ENCODE results near the gene EEFSEC.

EEFSEC gene

DNA sequence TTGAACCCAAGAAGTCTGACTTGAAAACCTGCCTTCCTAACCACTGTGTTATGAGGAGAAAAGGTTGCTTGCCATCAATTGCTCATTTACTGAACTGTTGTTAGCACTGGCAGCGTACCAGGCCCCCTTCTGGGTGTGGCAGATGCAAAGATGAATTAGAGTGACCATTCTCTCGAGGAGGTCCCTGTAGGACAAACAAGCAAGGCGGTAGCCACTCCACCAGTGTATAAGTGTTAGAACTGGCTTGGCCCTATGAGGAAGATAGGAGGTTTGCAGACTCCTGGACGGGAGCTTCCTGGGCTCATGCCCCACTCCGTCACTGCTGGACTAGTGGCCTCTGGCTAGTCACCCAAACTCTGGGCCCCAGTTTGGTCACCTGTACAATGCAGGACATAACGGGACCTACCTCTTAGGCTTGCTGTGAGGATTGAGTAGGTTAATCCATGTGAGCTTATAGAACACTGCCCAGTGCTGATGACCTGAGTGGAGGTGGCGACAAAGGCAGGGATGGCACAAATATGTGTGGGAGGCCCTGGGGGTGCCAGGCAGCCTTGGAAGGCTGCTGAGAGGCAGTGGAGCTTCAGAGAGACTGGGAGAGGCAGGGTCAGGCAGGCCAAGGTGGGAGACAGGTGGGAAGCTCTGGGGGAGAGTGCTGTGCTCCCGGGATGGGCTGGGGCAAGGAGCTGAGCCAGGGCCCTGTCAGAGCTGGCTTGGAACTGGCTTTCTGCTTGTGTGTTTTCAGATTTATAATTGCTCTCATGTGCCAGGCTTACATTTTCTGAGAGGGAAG, 167.5 kb downstream of the EEFSEC start:
- no peak overlapping the region for H3K4me3 ChIP-seq (replicated peaks; ENCODE audit: low read depth, low read length)
- TF ChIP-seq CTCF (IDR thresholded peaks at IDR 0.05; ENCODE audit: insufficient read depth, low read length, poor library complexity, severe bottlenecking): no peak
- peaks cover 2% of the 10 kb centered on the region for H3K36me3 ChIP-seq (ENCODE audit: control insufficient read depth, insufficient read depth, low read length)
- DNase-seq (ENCODE audit: extremely low read depth, insufficient read length): no peak
- H3K27me3 ChIP-seq (replicated peaks; ENCODE audit: control insufficient read depth, insufficient read depth, low read length): no peaks in the 10 kb centered on the region

GRCh38 chr3:128321418-128321817, 168.1 kb downstream of the EEFSEC start:
- peaks cover 2% of the 10 kb centered on the region for H3K36me3 ChIP-seq (ENCODE audit: control insufficient read depth, insufficient read depth, low read length)
- TF ChIP-seq CTCF (IDR thresholded peaks at IDR 0.05; ENCODE audit: insufficient read depth, low read length, poor library complexity, severe bottlenecking): no peak
- DNase-seq (ENCODE audit: extremely low read depth, insufficient read length): no peak

DNA sequence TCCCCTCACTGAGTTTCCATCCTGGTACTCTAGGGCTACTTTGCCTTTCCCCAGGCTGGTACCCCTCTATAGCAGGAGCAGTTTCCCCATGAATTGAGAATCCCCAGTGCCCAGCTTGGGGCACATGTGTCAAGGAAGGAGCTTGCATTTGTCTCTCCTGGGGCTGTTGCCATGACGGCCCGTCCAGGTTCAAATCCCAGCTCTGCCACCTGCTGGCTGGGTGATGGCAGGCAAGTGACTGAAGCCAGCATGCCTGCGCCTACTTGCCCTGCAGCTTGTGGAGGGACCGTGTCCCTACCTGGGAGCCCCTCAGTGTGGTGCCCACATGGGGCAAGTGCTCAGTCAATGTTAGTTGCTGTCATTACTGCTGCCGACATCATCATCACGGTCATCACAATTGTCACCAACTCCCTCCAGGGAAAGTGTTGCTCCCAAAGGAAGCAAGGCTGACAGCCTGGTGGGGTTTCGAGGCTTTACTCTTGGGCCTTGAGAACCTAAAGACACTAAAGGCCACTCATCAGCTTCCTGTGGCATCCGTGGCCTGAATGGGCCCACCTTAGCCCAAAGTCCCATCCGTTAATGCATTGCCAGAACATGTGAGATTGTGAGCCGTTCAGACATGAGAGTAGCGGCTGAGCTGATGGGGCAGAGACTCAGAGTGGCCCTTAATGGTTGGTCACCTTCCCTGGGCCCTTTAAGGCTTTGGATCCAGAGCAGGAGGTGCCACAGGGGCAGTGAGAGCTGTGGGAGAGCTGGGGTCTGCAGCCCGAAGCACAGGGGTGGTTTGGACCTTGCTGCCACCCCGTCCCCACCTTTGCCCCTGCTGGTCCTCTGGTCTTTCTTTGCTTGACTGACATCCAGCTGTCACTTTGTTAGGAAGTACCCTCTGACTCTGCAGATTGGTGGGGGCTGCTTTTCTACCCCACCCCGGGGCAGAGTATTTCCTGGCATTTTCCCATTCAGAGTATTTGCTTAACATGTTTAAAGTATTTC, 169.0 kb downstream of the EEFSEC start:
- no peaks in the 10 kb centered on the region for H3K27me3 ChIP-seq (replicated peaks; ENCODE audit: control insufficient read depth, insufficient read depth, low read length)
- TF ChIP-seq CTCF (IDR thresholded peaks at IDR 0.05; ENCODE audit: insufficient read depth, low read length, poor library complexity, severe bottlenecking): peak; percentile 47
- peaks cover 2% of the 10 kb centered on the region for H3K36me3 ChIP-seq (ENCODE audit: control insufficient read depth, insufficient read depth, low read length)
- no peak for DNase-seq (ENCODE audit: extremely low read depth, insufficient read length)
- H3K4me3 ChIP-seq (replicated peaks; ENCODE audit: low read depth, low read length): no peak overlapping the region

More at GRCh38 chr3:128321418-128321817, 168.1 kb downstream of the EEFSEC start:
- no peak overlapping the region for H3K4me3 ChIP-seq (replicated peaks; ENCODE audit: low read depth, low read length)
- H3K27me3 ChIP-seq (replicated peaks; ENCODE audit: control insufficient read depth, insufficient read depth, low read length): no peaks in the 10 kb centered on the region

- Histone ChIP-seq H3K36me3 (ENCODE audit: control insufficient read depth, insufficient read depth, low read length) (peaks cover 2% of the 10 kb centered on the region), H3K27me3 (replicated peaks; ENCODE audit: control insufficient read depth, insufficient read depth, low read length) (no peaks in the 10 kb centered on the region), H3K4me3 (replicated peaks; ENCODE audit: low read depth, low read length) (no peak overlapping the region)
- DNase-seq (ENCODE audit: extremely low read depth, insufficient read length): no peak
- no peak for TF ChIP-seq CTCF (IDR thresholded peaks at IDR 0.05; ENCODE audit: insufficient read depth, low read length, poor library complexity, severe bottlenecking)
Measured at GRCh38 chr3:128323206-128324081, 170.2 kb downstream of the EEFSEC start.

DNA sequence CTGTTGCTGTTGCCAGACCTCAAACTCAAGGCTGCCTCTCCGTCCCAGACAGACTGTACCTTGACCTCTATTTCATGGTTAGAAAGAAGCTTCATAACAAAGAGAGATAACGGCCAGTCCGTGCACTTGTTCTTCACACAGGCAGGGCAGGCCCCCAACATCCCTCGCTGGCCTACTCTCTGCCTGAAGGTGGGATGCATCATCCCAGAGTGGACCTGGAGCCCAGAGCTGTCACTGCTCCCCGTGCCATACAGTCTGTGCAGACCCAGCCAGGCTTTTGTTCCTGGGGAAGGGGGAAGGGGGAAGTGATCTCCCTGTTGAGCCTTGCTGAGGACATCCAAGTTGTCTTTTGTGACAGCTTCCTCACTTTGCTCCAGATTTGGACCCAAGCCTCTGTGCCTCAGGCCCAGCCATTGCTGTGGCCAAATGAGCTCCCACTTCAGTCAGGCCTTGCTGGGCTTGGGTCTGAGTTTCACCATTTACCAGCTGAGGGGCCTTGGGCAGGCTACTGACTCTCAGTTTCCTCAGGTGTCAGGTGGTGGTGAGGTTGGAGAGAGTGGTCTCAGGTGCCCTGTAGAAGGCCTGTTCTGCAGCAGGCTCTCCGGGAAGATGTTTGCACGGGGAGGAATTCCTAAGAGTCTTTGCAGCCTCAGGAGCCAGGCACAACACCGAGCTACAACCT, 171.8 kb downstream of the EEFSEC start:
- no peak overlapping the region for H3K4me3 ChIP-seq (replicated peaks; ENCODE audit: low read depth, low read length)
- TF ChIP-seq CTCF (IDR thresholded peaks at IDR 0.05; ENCODE audit: insufficient read depth, low read length, poor library complexity, severe bottlenecking): no peak
- DNase-seq (ENCODE audit: extremely low read depth, insufficient read length): no peak
- no peaks in the 10 kb centered on the region for H3K27me3 ChIP-seq (replicated peaks; ENCODE audit: control insufficient read depth, insufficient read depth, low read length)
- H3K36me3 ChIP-seq (ENCODE audit: control insufficient read depth, insufficient read depth, low read length): no peaks in the 10 kb centered on the region; the same call in 1 of the 2 replicates
